ENCODE data around the gene ZNF230.

DNA sequence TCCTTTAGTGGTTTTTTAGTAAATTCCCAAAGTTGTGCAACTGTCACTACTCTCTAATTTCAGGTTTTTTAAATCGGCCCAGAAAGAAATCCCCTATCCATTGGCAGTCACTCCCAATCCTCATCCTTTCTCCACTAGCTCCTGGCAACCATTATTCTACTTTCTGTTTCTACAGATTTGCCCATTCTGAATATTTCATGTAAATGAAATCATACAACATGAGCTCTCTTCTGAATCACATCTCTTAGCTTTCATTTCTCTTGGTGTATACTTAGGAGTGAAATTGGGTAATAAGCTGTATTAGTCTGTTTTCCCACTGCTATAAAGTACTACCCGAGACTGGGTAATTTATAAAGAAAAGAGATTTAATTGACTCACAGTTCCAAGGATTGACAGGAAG is 39.4 kb downstream of the ZNF230 start:
- no peak for TF ChIP-seq CTCF (IDR thresholded peaks at IDR 0.05)
- TF ChIP-seq EP300 (IDR thresholded peaks at IDR 0.05), result no peak
